ENCODE measurements around the gene NCK1.
A peak's percentile ranks its signal among the peaks of the same experiment; 100 is the strongest.
"Not testable (repeated sequence)": the region's sequence is repeated elsewhere in the genome, so short reads cannot be mapped to it uniquely, and the experiment has no call there.

The NCK1 gene

DNA sequence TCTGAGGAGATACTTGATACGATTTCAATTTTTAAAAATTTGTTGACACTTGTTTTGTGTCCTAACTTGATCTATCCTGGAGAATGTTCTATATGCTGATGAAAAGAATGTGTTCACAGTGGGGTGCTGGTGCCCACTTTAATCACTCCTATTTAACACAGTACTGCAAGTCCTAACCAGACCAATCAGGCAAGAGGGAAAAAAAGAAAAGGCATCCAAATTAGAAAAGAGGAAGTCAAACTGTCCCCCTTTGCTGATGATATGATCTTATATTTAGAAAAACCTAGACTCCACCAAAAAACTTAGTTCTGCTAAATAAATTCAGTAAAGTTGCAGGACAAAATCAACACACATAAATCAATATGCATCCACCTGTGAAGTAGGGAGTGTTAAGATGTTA lies 40.5 kb downstream of the NCK1 start:
- not testable (repeated sequence) for H3K4me3 ChIP-seq, H3K27ac ChIP-seq

- no peak overlapping the region for H3K4me3 ChIP-seq
- no peak overlapping the region for H3K27ac ChIP-seq
Observed at GRCh38 chr3:136903899-136904298, 41.9 kb downstream of the NCK1 start.

DNA sequence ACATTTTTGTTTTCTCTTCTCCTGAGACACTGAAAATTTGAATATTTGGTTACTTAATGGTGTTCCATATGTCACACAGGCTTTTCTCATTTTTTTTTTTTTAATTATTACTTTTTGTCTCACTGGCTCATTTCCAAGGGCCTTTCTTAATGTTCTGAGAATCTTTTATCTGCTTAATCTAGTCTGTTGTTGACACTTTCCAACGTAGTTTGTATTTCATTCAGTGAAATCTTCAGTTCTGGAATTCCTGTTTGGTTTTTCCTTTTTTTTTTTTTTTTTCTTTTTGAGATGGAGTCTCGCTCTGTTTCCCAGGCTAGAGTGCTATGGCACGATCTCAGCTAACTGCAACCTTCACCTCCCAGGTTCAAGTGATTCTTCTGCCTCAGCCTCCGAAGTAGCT lies 42.7 kb downstream of the NCK1 start:
- H3K4me3 ChIP-seq = no peak overlapping the region
- no peak overlapping the region for H3K27ac ChIP-seq

DNA sequence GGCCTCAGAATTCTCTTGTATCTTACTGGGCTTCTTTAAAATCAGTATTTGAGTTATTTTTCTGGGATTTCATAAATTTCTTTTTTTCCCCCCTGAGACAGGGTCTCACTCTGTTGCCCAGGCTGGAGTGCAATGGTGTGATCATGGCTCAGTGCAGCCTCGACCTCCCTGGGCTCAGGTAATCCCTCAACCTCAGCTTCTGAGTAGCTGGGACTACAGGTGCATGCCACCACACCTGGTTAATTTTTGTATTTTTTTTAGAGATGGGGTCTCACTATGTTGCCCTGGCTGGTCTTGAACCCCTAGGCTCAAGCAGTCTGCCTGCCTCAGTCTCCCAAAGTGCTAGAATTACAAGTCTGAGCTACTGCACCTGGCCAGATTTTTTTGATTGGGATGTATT lies 43.5 kb downstream of the NCK1 start:
- Histone ChIP-seq H3K27ac (no peak overlapping the region), H3K4me3 (no peak overlapping the region)

- Histone ChIP-seq H3K27ac (peak overlapping the region in 2 of 21 experiments; percentile 2 to 18), H3K4me3 (no peak overlapping the region)
Observed at GRCh38 chr3:136906725-136907124, 44.7 kb downstream of the NCK1 start.

DNA sequence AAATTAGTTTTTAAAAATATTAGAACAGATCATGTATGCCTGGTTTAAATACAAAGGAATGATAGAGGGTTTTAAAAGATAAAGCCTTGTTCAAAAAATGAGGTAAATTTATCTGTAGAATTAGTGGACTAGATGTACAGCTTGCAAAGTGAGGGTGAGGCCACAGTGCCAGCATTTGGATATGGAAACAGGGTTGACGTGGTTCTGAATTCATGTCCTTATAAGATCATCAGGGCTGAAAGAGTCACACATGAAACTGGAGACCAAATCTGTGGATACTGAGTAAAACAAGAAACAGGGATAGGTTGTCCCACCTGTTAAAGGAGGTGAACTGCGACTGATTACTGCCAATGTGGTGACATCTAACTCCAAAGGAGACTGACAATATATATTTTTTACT lies 46.3 kb downstream of the NCK1 start:
- Histone ChIP-seq H3K4me3 (no peak overlapping the region), H3K27ac (peak overlapping the region in 1 of 21 experiments; percentile 6)

DNA sequence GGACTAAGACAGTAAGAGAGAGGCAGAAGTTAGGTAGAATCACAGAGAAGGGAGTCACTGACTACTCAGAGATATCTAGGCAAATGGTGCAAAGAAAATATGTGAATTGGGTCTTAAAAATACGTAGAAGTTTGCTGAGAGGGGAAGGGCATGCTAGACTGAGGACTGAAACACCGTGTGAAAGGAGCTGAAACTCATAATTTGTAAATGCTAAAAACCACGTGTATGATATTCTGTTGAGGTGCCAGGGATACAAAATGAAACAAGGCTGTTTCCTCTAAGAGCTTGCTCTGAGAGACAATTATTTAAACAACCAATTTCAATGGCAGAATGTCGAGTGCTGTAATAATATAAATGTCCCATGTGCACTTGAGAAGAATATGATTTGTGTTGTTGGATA lies 47.2 kb downstream of the NCK1 start:
- peak overlapping the region in 3 of 21 experiments; percentile 6 to 61 (median 28) for H3K27ac ChIP-seq
- H3K4me3 ChIP-seq = no peak overlapping the region

DNA sequence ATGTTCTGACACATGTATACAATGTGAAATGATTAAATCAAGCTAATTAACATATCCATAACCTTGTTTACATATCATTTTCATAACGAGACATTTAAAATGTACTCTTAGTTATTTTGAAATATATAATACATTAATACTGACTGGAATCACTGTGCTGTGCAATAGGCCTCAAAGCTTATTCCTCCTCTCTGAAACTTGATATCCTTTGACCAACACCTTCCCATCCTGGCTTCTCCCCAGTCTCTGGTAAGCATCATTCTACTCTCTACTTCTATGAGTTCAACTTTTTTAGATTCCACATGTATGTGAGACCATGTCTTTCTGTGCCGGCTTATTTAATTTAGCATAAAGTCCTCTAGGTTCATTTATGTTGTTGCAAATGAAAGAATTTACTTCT lies 48.7 kb downstream of the NCK1 start:
- H3K27ac ChIP-seq = no peak overlapping the region
- no peak overlapping the region for H3K4me3 ChIP-seq

GRCh38 chr3:136913168-136913567 lies 51.2 kb downstream of the NCK1 start:
- Histone ChIP-seq H3K27ac (no peak overlapping the region), H3K4me3 (no peak overlapping the region)

DNA sequence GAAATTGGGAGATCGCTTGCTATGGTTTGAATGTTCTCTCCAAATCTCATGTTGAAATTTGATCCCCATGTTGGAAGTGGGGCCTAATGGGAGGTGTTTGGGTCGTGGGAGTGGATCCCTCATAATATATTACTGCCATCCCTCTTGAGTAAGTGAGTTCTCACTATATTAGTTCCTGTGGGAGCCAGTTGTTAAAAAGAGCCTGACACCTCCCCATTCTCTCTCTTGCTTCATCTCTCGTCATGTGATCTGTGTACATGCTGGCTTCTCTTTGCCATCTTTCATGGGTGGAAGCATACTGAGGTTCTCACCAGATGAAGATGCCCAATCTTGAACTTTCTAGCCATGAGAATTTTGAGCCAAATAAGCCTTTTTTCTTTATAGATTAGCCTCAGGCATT lies 52.7 kb downstream of the NCK1 start:
- Histone ChIP-seq H3K4me3 (no peak overlapping the region), H3K27ac (no peak overlapping the region)

DNA sequence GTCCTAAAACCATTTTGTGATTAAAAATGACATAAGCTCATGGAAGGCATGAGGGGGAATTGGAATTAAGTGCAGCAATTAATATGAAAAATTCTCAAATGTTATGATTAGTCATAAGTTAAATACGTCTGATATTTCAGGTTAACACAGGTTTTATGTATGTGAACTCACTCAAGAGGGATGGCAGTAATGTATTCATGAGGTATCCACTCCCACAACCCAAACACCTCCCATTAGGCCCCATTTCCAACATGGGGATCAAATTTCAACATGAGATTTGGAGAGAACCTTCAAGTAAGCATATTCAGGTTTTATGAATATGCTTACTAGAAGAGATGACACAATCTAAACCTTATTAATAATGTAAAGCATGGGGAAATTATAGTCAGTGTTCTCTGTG lies 54.2 kb downstream of the NCK1 start:
- no peak overlapping the region for H3K27ac ChIP-seq

GRCh38 chr3:136919799-136920580 lies 58.0 kb downstream of the NCK1 start:
- Histone ChIP-seq H3K4me3 (no peak overlapping the region), H3K27ac (peak overlapping the region in 8 of 21 experiments; percentile 16 to 77 (median 46))

More for the DNA sequence above, 54.2 kb downstream of the NCK1 start:
- no peak overlapping the region for H3K4me3 ChIP-seq

DNA sequence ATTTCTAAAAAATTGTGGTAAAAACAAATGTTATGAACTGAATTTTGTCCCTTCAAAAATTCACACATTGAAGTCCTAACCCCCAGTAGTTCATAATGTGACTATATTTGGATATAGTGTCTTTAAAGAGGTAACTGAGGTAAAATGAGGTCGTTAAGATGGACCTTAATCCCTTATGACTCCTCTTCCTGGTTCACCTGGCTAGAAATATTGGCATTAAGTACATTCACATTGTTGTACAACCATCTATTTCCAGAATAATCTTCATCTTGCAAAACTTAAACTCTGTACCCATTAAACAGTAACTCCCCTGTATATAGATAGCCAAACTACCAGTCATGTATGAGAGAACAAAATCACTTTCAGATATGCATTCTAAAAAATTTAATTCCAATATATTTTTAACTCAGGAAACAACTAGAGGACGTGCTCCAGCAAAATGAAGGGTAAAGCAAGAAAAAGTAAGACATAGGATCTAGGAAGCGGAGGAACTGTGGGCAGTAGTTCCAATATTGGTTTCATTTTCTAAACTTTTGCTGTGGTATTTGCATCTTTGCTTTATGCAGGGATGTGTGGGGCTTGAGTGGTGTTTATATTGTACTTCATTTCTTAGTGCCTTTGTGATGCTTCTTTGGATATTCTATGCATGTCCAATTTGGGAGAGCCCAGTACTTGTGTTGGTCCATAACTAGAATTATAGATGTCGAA lies 59.0 kb downstream of the NCK1 start:
- Histone ChIP-seq H3K27ac (peak overlapping the region in 6 of 21 experiments; percentile 4 to 77 (median 33)), H3K4me3 (no peak overlapping the region)

DNA sequence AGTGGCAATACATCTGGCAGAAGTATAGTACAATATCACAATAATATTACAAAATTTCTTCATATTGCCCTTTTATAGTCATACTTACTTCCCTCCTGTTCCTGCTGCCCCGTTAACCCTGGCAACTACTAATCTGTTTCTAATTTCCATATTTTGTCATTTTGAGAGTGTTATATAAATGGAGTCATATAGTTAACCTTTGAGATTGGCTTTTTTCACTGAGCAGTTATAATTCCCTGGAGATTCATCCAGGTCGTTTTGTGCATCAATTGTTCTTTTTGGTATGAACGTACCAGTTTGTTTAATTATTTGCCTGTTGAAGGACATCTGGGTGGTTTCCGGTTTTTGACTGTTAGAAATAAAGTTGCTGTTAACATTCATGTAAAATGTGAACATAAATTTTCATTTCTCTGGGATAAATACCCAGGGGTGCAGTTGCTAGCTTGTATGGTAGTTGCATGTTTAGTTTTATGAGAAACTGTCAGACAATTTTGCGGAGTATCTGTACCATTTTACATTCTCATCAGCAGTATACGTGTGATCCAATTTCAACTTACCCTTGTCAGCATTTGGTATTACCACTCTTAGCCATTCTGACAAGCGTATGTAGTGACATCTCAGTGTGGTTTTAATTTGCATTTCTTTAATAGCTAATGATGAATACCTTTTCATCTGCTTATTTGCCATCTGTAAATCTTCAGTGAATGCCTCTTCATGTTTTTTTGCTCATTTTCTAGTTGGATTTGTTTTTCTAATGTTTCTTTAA lies 63.6 kb downstream of the NCK1 start:
- no peak overlapping the region for H3K4me3 ChIP-seq
- peak overlapping the region in 3 of 21 experiments; percentile 18 to 50 (median 32) for H3K27ac ChIP-seq

- Histone ChIP-seq H3K27ac (peak overlapping the region in 1 of 21 experiments; percentile 30), H3K4me3 (no peak overlapping the region)
Observed at GRCh38 chr3:136928240-136928639, 66.2 kb downstream of the NCK1 start.

GRCh38 chr3:136929977-136930670 lies 68.1 kb downstream of the NCK1 start:
- Histone ChIP-seq H3K27ac (peak overlapping the region in 17 of 21 experiments; percentile 1 to 84 (median 62)), H3K4me3 (peak overlapping the region in 5 of 7 experiments; percentile 5 to 42 (median 21))

- Histone ChIP-seq H3K4me3 (peak overlapping the region in 6 of 7 experiments; percentile 4 to 42 (median 18)), H3K27ac (peak overlapping the region in 17 of 21 experiments; percentile 6 to 84 (median 62))
Observed at GRCh38 chr3:136931606-136932005, 69.6 kb downstream of the NCK1 start.

DNA sequence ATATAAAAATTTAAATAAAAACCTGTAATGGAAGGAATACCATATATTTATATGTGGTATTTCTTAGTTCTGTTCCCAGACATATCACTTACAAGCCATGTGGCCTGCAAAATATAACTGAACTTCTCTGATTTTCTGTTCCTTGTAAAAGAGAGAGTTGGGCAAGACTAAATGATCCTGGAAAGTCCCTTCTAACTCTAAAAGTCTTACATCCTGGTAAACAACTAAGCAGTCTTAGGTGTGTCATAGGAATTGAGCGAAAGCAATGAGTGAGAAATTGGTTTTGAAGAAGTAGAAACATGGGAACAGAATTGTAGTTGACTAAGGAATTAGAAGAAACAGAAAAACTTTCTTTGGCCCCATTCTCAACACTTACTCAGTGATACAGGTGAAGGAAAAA lies 70.5 kb downstream of the NCK1 start:
- peak overlapping the region in 16 of 21 experiments; percentile 4 to 76 (median 54) for H3K27ac ChIP-seq
- peak overlapping the region in 1 of 7 experiments; percentile 42 for H3K4me3 ChIP-seq

GRCh38 chr3:136932978-136933772 lies 71.2 kb downstream of the NCK1 start:
- H3K4me3 ChIP-seq = no peak overlapping the region

More at GRCh38 chr3:136932978-136933772, 71.2 kb downstream of the NCK1 start:
- peak overlapping the region in 17 of 21 experiments; percentile 4 to 76 (median 43) for H3K27ac ChIP-seq
